HepG2 (cell line): Measurements from ENCODE around the gene AP4M1. TPM values are rescaled to one million over a fixed set of nuclear protein-coding genes. Genes with fewer than 3 reads are reported as not detected.

ENCODE experiments used
- ARNT ChIP-seq: fragments of 450-650 bp; IDR thresholded peaks from 2 replicates; pipeline ENCODE4 v1.6.1; 2017
- ATF7 ChIP-seq, 2 experiments: fragments of 450-650 bp in 1 of 2; sonication (generic) in 1 of 2; formaldehyde crosslinking in 1 of 2; IDR thresholded peaks; 2 replicates each; pipeline versions ENCODE4 v1.4.0 to v1.6.1; 2016 to 2020; ENCODE audit warnings: antibody characterized with exemption in 1 of 2, mild to moderate bottlenecking in 1 of 2, missing genetic modification reagents in 1 of 2
- EP300 ChIP-seq, 3 experiments: sonication (generic) in 1 of 3; formaldehyde crosslinking in 1 of 3; IDR thresholded peaks; 2 replicates each; pipeline versions ENCODE4 v1.5.1 to v1.6.1; 2011 to 2020; ENCODE audit warnings: low read depth in 2 of 3, low read length in 2 of 3, borderline replicate concordance in 1 of 3, improper control_type of control experiment in 1 of 3, mild to moderate bottlenecking in 1 of 3, missing genetic modification reagents in 1 of 3, moderate library complexity in 1 of 3
- GFI1 ChIP-seq: sonication (generic); formaldehyde crosslinking; IDR thresholded peaks from 2 replicates; pipeline ENCODE4 v1.5.0; 2020; ENCODE audit warnings: missing genetic modification reagents, mild to moderate bottlenecking, borderline replicate concordance
- HNF4G ChIP-seq, 2 experiments: sonication (generic) in 1 of 2; formaldehyde crosslinking in 1 of 2; IDR thresholded peaks; 2 replicates each; pipeline versions ENCODE4 v1.4.0 to v1.6.1; 2011 to 2020; ENCODE audit warnings: borderline replicate concordance in 2 of 2, low read depth in 2 of 2, mild to moderate bottlenecking in 2 of 2, low read length in 1 of 2, missing genetic modification reagents in 1 of 2, moderate library complexity in 1 of 2
- MYC ChIP-seq: sonication (generic); formaldehyde crosslinking; IDR thresholded peaks from 2 replicates; pipeline ENCODE4 v1.9.0; 2021; ENCODE audit warnings: missing genetic modification reagents, borderline replicate concordance
- NBN ChIP-seq: fragments of 450-650 bp; conservative IDR thresholded peaks from 2 replicates; pipeline ENCODE4 v1.6.1; 2017
- PRMT3 ChIP-seq: sonication (generic); formaldehyde crosslinking; IDR thresholded peaks from 2 replicates; pipeline ENCODE4 v1.8.1; 2022; ENCODE audit warnings: low read depth, mild to moderate bottlenecking, moderate library complexity, missing genetic modification reagents, borderline replicate concordance
- SNRNP70 ChIP-seq: fragments of 200-400 bp; formaldehyde crosslinking; IDR thresholded peaks from 2 replicates; pipeline ENCODE4 v1.6.1; 2017; ENCODE audit warnings: mild to moderate bottlenecking, low read depth, low read length, moderate library complexity
- SOX6 ChIP-seq, 2 experiments: fragments of 450-650 bp in 1 of 2; sonication (generic) in 1 of 2; formaldehyde crosslinking in 1 of 2; IDR thresholded peaks; 2 replicates each; pipeline versions ENCODE4 v1.4.0 to v1.6.1; 2017 to 2020; ENCODE audit warnings: antibody characterized with exemption in 1 of 2, mild to moderate bottlenecking in 1 of 2, missing genetic modification reagents in 1 of 2
- TGIF2 ChIP-seq: IDR thresholded peaks from 2 replicates; pipeline ENCODE4 v1.6.1; 2016; ENCODE audit warnings: control low read depth, missing compliant biosample characterization
- ZBTB7A ChIP-seq: sonication (generic); formaldehyde crosslinking; IDR thresholded peaks from 2 replicates; pipeline ENCODE4 v1.8.0; 2022; ENCODE audit warnings: mild to moderate bottlenecking, missing genetic modification reagents
- ZNF101 ChIP-seq: sonication (generic); formaldehyde crosslinking; IDR thresholded peaks from 2 replicates; pipeline ENCODE4 v1.4.0; 2020; ENCODE audit warnings: mild to moderate bottlenecking, low read depth, missing genetic modification reagents, borderline replicate concordance
- ZNF629 ChIP-seq: sonication (generic); formaldehyde crosslinking; conservative IDR thresholded peaks from 2 replicates; pipeline ENCODE4 v1.5.0; 2020; ENCODE audit warnings: missing genetic modification reagents
- ZNF839 ChIP-seq: sonication (generic); formaldehyde crosslinking; IDR thresholded peaks from 2 replicates; pipeline ENCODE4 v1.4.0; 2020; ENCODE audit warnings: missing genetic modification reagents, mild to moderate bottlenecking, borderline replicate concordance
- polyA plus RNA-seq, 8 experiments: library from polyadenylated mRNA; depleted of rRNA in 3 of 8; stranded (reverse) in 7 of 8; unstranded in 1 of 8; fragments of >200 nt; fragmentation: Illumina TruSeq in 4 of 8; extraction: Trizol in 4 of 8; gene quantifications; 2 replicates each; pipeline versions ENCODE4 v1.2.1 to v1.2.3, GENCODE V29; 2011 to 2016; ENCODE audit warnings: low read depth in 4 of 8, missing spikeins in 1 of 8, mixed read lengths in 1 of 8; ENCODE audit not compliant: insufficient read depth in 1 of 8
- total RNA-seq, 5 experiments: library from RNA; depleted of rRNA; stranded (reverse); fragments of >200 nt; fragmentation: Illumina TruSeq; extraction: Trizol; gene quantifications; 2 replicates each; pipeline ENCODE4 v1.2.3, GENCODE V29; 2016; ENCODE audit warnings: low read depth in 1 of 5
- TF ChIP-seq, protein P1 (sequence below): sonication (generic); formaldehyde crosslinking; IDR thresholded peaks from 2 replicates; pipeline ENCODE4 v1.4.0; 2020; ENCODE audit warnings: missing genetic modification reagents
- TF ChIP-seq, protein P2 (sequence below): IDR thresholded peaks from 2 replicates; pipeline ENCODE4 v1.6.1; 2016; ENCODE audit warnings: control low read depth
- TF ChIP-seq, protein P3 (sequence below): IDR thresholded peaks from 2 replicates; pipeline ENCODE4 v1.6.1; 2018; ENCODE audit warnings: missing genetic modification reagents

The AP4M1 gene
- total and polyA plus RNA-seq, 2 of the 13 experiments (the other 11 are each of a cell fraction or from before 2014, with no cell fraction given), result 6.3 to 9.7 TPM

DNA sequence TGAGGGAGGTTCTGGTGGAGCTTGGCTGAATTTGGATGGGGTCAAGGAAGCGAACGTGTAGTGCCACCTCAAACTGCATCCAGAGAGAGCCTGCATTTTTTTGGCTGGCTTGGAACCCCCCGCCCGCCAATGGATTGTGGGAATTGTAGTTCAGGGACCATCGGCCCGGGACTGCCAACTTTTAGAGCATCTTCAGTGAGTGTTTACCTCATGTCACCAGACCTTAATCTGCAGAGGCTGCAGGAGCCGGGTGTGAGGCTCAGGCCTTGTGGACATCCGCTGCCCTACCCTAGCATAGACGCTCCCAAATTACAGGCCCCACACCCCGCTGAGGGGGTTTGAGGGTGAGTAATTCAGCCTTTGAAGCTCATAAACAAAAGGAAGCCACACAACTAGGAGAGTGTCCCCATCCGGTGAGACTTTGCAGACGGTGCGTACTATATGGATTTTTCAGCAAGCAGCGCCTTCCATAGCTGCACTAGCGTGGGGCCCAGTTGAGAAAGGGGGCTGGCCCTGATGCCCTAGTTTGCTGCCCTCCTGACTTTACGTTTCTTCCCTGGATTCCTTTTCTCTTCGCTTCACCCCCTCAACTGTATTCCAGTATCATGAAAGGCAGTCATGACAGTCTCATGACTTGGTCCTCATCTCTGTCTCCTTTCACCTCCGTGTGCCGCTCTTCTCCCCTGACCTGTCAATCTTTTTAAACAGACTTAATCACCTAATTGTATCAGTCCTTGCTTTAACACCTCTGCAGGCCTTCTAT, 18.7 kb downstream of the AP4M1 start (continued):
- TF ChIP-seq, protein P1, sequence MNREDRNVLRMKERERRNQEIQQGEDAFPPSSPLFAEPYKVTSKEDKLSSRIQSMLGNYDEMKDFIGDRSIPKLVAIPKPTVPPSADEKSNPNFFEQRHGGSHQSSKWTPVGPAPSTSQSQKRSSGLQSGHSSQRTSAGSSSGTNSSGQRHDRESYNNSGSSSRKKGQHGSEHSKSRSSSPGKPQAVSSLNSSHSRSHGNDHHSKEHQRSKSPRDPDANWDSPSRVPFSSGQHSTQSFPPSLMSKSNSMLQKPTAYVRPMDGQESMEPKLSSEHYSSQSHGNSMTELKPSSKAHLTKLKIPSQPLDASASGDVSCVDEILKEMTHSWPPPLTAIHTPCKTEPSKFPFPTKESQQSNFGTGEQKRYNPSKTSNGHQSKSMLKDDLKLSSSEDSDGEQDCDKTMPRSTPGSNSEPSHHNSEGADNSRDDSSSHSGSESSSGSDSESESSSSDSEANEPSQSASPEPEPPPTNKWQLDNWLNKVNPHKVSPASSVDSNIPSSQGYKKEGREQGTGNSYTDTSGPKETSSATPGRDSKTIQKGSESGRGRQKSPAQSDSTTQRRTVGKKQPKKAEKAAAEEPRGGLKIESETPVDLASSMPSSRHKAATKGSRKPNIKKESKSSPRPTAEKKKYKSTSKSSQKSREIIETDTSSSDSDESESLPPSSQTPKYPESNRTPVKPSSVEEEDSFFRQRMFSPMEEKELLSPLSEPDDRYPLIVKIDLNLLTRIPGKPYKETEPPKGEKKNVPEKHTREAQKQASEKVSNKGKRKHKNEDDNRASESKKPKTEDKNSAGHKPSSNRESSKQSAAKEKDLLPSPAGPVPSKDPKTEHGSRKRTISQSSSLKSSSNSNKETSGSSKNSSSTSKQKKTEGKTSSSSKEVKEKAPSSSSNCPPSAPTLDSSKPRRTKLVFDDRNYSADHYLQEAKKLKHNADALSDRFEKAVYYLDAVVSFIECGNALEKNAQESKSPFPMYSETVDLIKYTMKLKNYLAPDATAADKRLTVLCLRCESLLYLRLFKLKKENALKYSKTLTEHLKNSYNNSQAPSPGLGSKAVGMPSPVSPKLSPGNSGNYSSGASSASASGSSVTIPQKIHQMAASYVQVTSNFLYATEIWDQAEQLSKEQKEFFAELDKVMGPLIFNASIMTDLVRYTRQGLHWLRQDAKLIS (CRISPR knock-in tag), result no peak
- TF ChIP-seq NBN, result no peak
- TF ChIP-seq MYC (CRISPR knock-in tag), result 0 out of 2 replicates have a peak, but pooled peaks have one; percentile 24
- TF ChIP-seq EP300 (IDR thresholded peaks at IDR 0.05; ENCODE audit: low read depth in 2 of 2, low read length in 2 of 2), result no peak
- TF ChIP-seq EP300 (CRISPR knock-in tag; IDR thresholded peaks at IDR 0.05; ENCODE audit: borderline replicate concordance), result no peak
- TF ChIP-seq ZNF839 (CRISPR knock-in tag), result no peak
- TF ChIP-seq ARNT, result no peak
- no peak for TF ChIP-seq HNF4G (IDR thresholded peaks at IDR 0.05; ENCODE audit: borderline replicate concordance, low read depth, low read length)
- no peak for TF ChIP-seq HNF4G (CRISPR knock-in tag; IDR thresholded peaks at IDR 0.05; ENCODE audit: borderline replicate concordance, low read depth)
- TF ChIP-seq SNRNP70, result no peak
- TF ChIP-seq, protein P2, sequence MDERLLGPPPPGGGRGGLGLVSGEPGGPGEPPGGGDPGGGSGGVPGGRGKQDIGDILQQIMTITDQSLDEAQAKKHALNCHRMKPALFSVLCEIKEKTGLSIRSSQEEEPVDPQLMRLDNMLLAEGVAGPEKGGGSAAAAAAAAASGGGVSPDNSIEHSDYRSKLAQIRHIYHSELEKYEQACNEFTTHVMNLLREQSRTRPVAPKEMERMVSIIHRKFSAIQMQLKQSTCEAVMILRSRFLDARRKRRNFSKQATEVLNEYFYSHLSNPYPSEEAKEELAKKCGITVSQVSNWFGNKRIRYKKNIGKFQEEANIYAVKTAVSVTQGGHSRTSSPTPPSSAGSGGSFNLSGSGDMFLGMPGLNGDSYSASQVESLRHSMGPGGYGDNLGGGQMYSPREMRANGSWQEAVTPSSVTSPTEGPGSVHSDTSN, result no peak
- TF ChIP-seq PRMT3, result no peak
- no peak for TF ChIP-seq GFI1
- TF ChIP-seq TGIF2 (CRISPR knock-in tag), result no peak; the same call in 1 of the 2 replicates
- TF ChIP-seq ZNF629 (CRISPR knock-in tag), result no peak
- TF ChIP-seq ATF7 (IDR thresholded peaks at IDR 0.05), result no peak
- no peak for TF ChIP-seq ATF7 (CRISPR knock-in tag; IDR thresholded peaks at IDR 0.05)
- TF ChIP-seq ZNF101, result no peak
- TF ChIP-seq ZBTB7A, result no peak
- no peak for TF ChIP-seq SOX6 (IDR thresholded peaks at IDR 0.05)
- TF ChIP-seq SOX6 (CRISPR knock-in tag; IDR thresholded peaks at IDR 0.05), result peak; percentile 23; the same call in 1 of the 2 replicates
- TF ChIP-seq, protein P3, sequence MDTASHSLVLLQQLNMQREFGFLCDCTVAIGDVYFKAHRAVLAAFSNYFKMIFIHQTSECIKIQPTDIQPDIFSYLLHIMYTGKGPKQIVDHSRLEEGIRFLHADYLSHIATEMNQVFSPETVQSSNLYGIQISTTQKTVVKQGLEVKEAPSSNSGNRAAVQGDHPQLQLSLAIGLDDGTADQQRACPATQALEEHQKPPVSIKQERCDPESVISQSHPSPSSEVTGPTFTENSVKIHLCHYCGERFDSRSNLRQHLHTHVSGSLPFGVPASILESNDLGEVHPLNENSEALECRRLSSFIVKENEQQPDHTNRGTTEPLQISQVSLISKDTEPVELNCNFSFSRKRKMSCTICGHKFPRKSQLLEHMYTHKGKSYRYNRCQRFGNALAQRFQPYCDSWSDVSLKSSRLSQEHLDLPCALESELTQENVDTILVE, result no peak; the same call in 1 of the 2 replicates
